Measurements from ENCODE around the gene SEMA4D.

DNA sequence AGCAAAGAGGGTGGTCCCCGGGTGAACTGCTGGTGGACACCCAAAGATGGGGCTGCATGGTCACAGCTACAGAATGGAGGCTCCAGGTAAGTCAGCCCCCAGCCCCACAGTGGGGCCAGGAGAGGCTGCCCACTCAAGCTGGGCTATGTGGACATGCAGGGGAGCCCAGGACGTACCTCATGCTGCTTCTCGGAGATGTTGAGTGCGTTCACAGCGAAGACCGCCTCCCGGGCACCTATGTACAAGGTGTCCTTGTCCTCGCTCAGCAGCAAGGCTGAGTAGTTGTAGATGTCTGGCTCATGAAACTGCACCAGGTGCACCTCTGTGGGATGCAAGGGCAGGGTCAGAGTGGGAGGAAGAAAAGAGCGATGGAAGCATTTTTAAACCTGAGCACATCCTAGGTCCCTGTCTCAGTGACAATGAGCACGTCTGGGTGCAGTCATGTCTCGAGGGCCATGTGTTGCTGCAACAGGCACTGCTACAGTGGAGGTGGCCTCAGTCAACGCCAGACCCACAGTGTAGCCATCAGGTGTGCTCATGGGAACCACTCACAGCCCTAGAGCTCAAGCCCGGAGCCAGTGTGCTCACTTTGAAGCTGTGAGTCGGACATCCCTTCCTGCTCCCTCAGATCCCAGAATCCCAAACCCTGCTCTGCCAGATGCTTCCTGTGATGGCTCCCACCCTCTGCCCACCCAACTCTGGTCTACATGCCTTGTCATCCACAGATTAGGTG lies 95.1 kb downstream of the SEMA4D start:
- TF ChIP-seq, protein P1, sequence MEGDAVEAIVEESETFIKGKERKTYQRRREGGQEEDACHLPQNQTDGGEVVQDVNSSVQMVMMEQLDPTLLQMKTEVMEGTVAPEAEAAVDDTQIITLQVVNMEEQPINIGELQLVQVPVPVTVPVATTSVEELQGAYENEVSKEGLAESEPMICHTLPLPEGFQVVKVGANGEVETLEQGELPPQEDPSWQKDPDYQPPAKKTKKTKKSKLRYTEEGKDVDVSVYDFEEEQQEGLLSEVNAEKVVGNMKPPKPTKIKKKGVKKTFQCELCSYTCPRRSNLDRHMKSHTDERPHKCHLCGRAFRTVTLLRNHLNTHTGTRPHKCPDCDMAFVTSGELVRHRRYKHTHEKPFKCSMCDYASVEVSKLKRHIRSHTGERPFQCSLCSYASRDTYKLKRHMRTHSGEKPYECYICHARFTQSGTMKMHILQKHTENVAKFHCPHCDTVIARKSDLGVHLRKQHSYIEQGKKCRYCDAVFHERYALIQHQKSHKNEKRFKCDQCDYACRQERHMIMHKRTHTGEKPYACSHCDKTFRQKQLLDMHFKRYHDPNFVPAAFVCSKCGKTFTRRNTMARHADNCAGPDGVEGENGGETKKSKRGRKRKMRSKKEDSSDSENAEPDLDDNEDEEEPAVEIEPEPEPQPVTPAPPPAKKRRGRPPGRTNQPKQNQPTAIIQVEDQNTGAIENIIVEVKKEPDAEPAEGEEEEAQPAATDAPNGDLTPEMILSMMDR (IDR thresholded peaks at IDR 0.05) = no peak
- no peak for TF ChIP-seq ZFX (IDR thresholded peaks at IDR 0.05; ENCODE audit: borderline replicate concordance)
